ENCODE results near the gene C18orf63. TPM values are rescaled to one million over a fixed set of nuclear protein-coding genes. Genes with fewer than 3 reads are reported as not detected.
"Not testable (repeated sequence)": the region's sequence is repeated elsewhere in the genome, so short reads cannot be mapped to it uniquely, and the experiment has no call there.

Gene C18orf63
- total RNA-seq, 1 donor from 2014 or later: not detected

DNA sequence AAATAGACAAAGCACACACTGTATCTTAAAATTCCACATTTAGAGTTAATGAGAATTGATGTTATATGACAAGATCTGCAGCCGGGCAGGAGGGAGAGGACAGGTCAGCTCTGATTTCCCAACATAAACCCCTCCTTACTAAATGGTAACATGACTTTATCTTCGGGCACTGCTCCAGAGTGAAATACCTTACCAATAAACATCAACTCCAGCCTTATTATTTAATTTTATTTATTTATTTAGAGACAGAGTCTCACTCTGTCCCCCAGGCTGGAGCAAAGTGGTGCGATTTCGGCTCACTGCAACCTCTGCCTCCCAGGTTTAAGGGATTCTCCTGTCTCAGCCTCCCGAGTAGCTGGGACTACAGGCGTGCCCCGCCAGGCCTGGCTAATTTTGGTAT lies 25.6 kb upstream of the C18orf63 start:
- DNase-seq: no peak
- H3K27ac Mint-ChIP-seq (ENCODE audit: unreplicated experiment): no peak overlapping the region
- peaks cover 5% of the 10 kb centered on the region for H3K9me3 Mint-ChIP-seq (ENCODE audit: unreplicated experiment)
- peaks cover 3% of the 10 kb centered on the region for H3K36me3 Mint-ChIP-seq (ENCODE audit: unreplicated experiment)
- H3K27me3 Mint-ChIP-seq (ENCODE audit: unreplicated experiment): peaks cover 3% of the 10 kb centered on the region
- no peaks in the 10 kb centered on the region for H3K4me1 Mint-ChIP-seq (ENCODE audit: low read depth, unreplicated experiment)
- no peak overlapping the region for H3K4me3 Mint-ChIP-seq (ENCODE audit: unreplicated experiment)
- TF ChIP-seq CTCF (IDR thresholded peaks at IDR 0.05; ENCODE audit: partially characterized antibody, unreplicated experiment): no peak

- peaks cover 5% of the 10 kb centered on the region for H3K9me3 Mint-ChIP-seq (ENCODE audit: unreplicated experiment)
- H3K4me1 Mint-ChIP-seq (ENCODE audit: low read depth, unreplicated experiment): no peaks in the 10 kb centered on the region
Observed at GRCh38 chr18:74290794-74291471, 24.7 kb upstream of the C18orf63 start.

DNA sequence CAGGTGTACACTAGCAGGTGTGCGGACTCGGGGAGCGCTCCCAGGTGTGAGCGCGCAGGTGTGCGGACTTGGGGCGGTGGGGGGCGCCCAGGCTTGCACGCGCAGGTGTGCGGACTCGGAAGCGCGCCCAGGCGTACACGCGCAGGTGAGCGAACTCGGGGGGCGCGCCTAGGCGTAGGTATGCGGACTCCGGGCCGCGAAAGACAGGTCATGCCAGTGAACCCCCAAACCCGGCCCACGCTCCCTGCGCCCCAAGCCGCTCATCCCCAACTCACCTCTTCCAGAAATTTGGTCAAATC lies 24.2 kb upstream of the C18orf63 start:
- Mint-ChIP-seq H3K27me3 (ENCODE audit: unreplicated experiment) (peaks cover 3% of the 10 kb centered on the region), H3K9me3 (ENCODE audit: unreplicated experiment) (peaks cover 5% of the 10 kb centered on the region), H3K27ac (ENCODE audit: unreplicated experiment) (no peak overlapping the region), H3K4me3 (ENCODE audit: unreplicated experiment) (peak overlapping the region; percentile 97), H3K4me1 (ENCODE audit: low read depth, unreplicated experiment) (no peaks in the 10 kb centered on the region), H3K36me3 (ENCODE audit: unreplicated experiment) (peaks cover 3% of the 10 kb centered on the region)
- no peak for TF ChIP-seq CTCF (IDR thresholded peaks at IDR 0.05; ENCODE audit: partially characterized antibody, unreplicated experiment)
- DNase-seq: no peak

More at GRCh38 chr18:74290794-74291471, 24.7 kb upstream of the C18orf63 start:
- Mint-ChIP-seq H3K27me3 (ENCODE audit: unreplicated experiment) (peaks cover 3% of the 10 kb centered on the region), H3K4me3 (ENCODE audit: unreplicated experiment) (peak overlapping the region; percentile 97), H3K36me3 (ENCODE audit: unreplicated experiment) (peaks cover 3% of the 10 kb centered on the region), H3K27ac (ENCODE audit: unreplicated experiment) (no peak overlapping the region)
- no peak for TF ChIP-seq CTCF (IDR thresholded peaks at IDR 0.05; ENCODE audit: partially characterized antibody, unreplicated experiment)
- no peak for DNase-seq

DNA sequence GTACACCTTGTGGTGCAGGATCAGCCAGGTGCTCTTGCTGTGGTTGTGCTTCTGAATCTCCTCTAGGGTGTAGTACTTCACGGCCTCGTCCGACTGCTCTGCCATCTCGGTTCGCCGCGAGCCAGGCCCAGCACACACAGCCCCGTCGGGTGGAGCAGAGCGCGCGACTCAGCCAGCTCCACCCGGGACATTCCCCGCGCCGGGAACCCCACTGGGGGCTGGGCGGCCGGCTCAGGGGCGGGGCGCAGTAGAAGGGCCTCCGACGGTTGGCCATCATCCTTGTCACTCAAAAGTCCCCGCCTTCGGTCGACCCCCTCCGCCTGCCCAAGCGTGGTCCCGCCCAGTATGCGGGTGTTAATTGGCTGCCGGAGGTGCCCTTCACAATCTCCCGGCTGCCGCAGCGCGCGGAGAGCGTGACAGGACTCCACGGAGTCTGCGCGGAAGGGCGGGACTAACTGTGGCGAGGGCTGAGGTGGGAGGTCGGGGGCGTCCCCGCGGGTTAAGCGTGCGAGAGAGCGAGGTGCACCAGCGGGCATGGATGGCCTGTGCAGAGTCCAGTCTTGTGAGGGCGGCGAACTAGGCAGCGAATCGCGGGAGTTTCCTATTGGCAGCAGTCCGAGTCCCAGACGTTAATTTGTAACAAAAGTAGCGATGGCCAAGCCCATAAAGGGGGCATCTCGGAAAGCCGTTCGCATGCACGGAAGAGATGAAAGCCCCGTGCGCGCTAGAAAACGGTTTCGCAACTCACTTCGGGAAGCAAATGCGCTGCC lies 23.7 kb upstream of the C18orf63 start, which contains the start of gene CYB5A:
Gene CYB5A, minus strand, starts transcription at position 193 of the 770 bp plus-strand sequence. Its CDS starts 88 bp downstream, at position 105.
- Mint-ChIP-seq H3K27me3 (ENCODE audit: unreplicated experiment) (peaks cover 3% of the 10 kb centered on the region), H3K27ac (ENCODE audit: unreplicated experiment) (peak within 1 kb of the TSS; percentile 8), H3K4me1 (ENCODE audit: low read depth, unreplicated experiment) (no peaks in the 10 kb centered on the region), H3K9me3 (ENCODE audit: unreplicated experiment) (peaks cover 5% of the 10 kb centered on the region), H3K36me3 (ENCODE audit: unreplicated experiment) (peaks cover 3% of the 10 kb centered on the region), H3K4me3 (ENCODE audit: unreplicated experiment) (peak within 1 kb of the TSS; percentile 97)
- TF ChIP-seq CTCF (IDR thresholded peaks at IDR 0.05; ENCODE audit: partially characterized antibody, unreplicated experiment): no peak
- DNase-seq: peak; percentile 99

DNA sequence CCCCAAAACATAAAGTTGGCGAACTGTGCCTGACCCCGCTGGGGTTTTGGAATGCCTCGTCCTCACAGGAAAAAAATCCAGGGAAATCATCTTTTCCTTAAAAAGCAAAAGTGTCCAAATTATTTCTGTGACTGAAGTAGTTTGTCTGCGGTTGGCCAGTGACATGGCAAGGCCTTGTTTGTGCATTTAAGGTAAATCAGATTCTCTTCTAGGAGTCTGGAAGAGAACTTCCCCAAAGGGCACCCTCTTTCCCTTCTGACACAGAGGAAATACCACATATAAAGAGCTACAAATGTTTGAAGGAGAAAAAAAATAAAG lies 23.1 kb upstream of the C18orf63 start:
- Mint-ChIP-seq H3K4me1 (ENCODE audit: low read depth, unreplicated experiment) (no peaks in the 10 kb centered on the region), H3K9me3 (ENCODE audit: unreplicated experiment) (peaks cover 5% of the 10 kb centered on the region), H3K36me3 (ENCODE audit: unreplicated experiment) (peaks cover 3% of the 10 kb centered on the region), H3K27ac (ENCODE audit: unreplicated experiment) (no peak overlapping the region), H3K4me3 (ENCODE audit: unreplicated experiment) (peak overlapping the region; percentile 97), H3K27me3 (ENCODE audit: unreplicated experiment) (peaks cover 3% of the 10 kb centered on the region)
- TF ChIP-seq CTCF (IDR thresholded peaks at IDR 0.05; ENCODE audit: partially characterized antibody, unreplicated experiment): no peak
- DNase-seq: no peak

DNA sequence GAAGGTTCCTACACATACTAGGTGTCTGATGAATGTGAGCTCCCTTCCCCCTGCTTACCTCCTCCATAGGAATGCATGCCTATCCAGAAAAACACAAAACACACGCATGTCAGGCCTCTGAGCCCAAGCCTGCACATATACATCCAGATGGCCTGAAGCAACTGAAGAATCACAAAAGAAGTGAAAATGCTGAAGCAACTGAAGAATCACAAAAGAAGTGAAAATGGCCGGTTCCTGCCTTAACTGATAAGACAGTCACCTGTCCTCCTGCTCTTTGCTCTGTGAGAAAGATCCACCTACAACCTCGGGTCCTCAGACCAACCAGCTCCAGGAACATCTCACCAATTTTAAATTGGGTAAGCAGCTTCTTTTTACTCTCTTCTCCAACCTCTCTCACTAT lies 22.7 kb upstream of the C18orf63 start:
- not testable (repeated sequence) for H3K27ac Mint-ChIP-seq (ENCODE audit: unreplicated experiment); H3K4me1 Mint-ChIP-seq (ENCODE audit: low read depth, unreplicated experiment); H3K27me3 Mint-ChIP-seq (ENCODE audit: unreplicated experiment)

More for the DNA sequence above, 22.7 kb upstream of the C18orf63 start:
- not testable (repeated sequence) for H3K36me3 Mint-ChIP-seq (ENCODE audit: unreplicated experiment); DNase-seq; H3K9me3 Mint-ChIP-seq (ENCODE audit: unreplicated experiment)
- peak overlapping the region; percentile 28 for H3K4me3 Mint-ChIP-seq (ENCODE audit: unreplicated experiment)

Data from glutamatergic neuron (in vitro differentiated cells).